K562 (cell line): ENCODE results near the gene PNPLA7. TPM values are rescaled to one million over a fixed set of nuclear protein-coding genes. Genes with fewer than 3 reads are reported as not detected.

Experiments used
- ATAC-seq: fragments of 200-7000 bp; cut with Tn5 transposase; 3 replicates; pipeline ENCODE4 v1.9.1; 2020; ENCODE audit warnings: moderate library complexity
- BruUV-seq: library from RNA; stranded (reverse); fragments of 400-500 nt; replicated peaks from 2 replicates; lab custom pipeline; 2021; lab: Mats Ljungman, UMichigan
- CTCF ChIA-PET: fragments of 300-600 bp; formaldehyde crosslinking; extraction: SDS; loops from one replicate; lab custom pipeline; 2021; ENCODE audit warnings: low intra/inter-chr PET ratio; lab: Yijun Ruan, JAX
- POLR2A ChIA-PET: fragments of 300-600, 350-650 bp; sonication (Branson Sonifier 250); formaldehyde crosslinking; extraction: SDS; loops from one replicate; lab custom pipeline; 2021; ENCODE audit warnings: antibody characterized with exemption, inconsistent platforms; lab: Yijun Ruan, JAX
- DNase-seq, 4 experiments: peaks; one replicate each; pipeline versions ENCODE4 v3.0.0 to v3.0.0-alpha.2; 2011 to 2018; ENCODE audit warnings: low spot score in 3 of 4, mixed read lengths in 3 of 4; ENCODE audit errors: extremely low read depth in 1 of 4
- FAIRE-seq: peaks from 2 replicates; lab custom pipeline; 2011; peaks lifted over from hg19 to GRCh38; lab: Jason Lieb, UNC
- H2AFZ ChIP-seq: 2 replicates; pipeline ENCODE4 v1.6.0; 2011; ENCODE audit warnings: low read depth, low read length, control low read depth, inconsistent platforms
- H3K27ac ChIP-seq: fragments of 200-600 bp; 3 replicates; pipeline ENCODE4 v1.8.0; 2011; ENCODE audit warnings: low read depth, mild to moderate bottlenecking, control low read depth, inconsistent platforms, low read length, moderate library complexity, mixed read lengths; ENCODE audit errors: extremely low read depth
- H3K27me3 ChIP-seq, 2 experiments: fragments of 300-600 bp in 1 of 2; 2 replicates in 1 of 2; 3 replicates in 1 of 2; pipeline versions ENCODE4 v1.6.0 to v1.8.0; 2011; ENCODE audit warnings: inconsistent platforms in 2 of 2, low read length in 2 of 2, mild to moderate bottlenecking in 1 of 2, mixed read lengths in 1 of 2, moderate library complexity in 1 of 2; ENCODE audit not compliant: control insufficient read depth in 2 of 2, insufficient read depth in 2 of 2
- H3K36me3 ChIP-seq: fragments of 300-600 bp; 3 replicates; pipeline ENCODE4 v1.8.0; 2011; ENCODE audit warnings: mild to moderate bottlenecking, low read length, inconsistent platforms; ENCODE audit not compliant: control insufficient read depth, insufficient read depth
- H3K4me1 ChIP-seq, 2 experiments: fragments of 200-600 bp in 1 of 2; replicated peaks in 1 of 2; 2 replicates in 1 of 2; 3 replicates in 1 of 2; pipeline versions ENCODE4 v1.5.1 to v1.8.0; 2011; ENCODE audit warnings: inconsistent platforms in 2 of 2, low read length in 2 of 2, mild to moderate bottlenecking in 1 of 2, mixed read lengths in 1 of 2, moderate library complexity in 1 of 2; ENCODE audit not compliant: control insufficient read depth in 2 of 2, insufficient read depth in 2 of 2
- H3K4me2 ChIP-seq: 2 replicates; pipeline ENCODE4 v1.6.1; 2011; ENCODE audit warnings: low read length, control low read depth, inconsistent platforms, mixed read lengths; ENCODE audit not compliant: insufficient read depth
- H3K4me3 ChIP-seq: fragments of 200-600 bp; sonication (generic), shearing (Covaris generic); 2 replicates; pipeline ENCODE4 v1.5.1; 2016; ENCODE audit warnings: control low read depth, inconsistent platforms
- H3K79me2 ChIP-seq: fragments of 200-600 bp; 3 replicates; pipeline ENCODE4 v1.8.0; 2011; ENCODE audit warnings: low read length, inconsistent platforms; ENCODE audit not compliant: control insufficient read depth, insufficient read depth
- H3K9ac ChIP-seq, 2 experiments: 2 replicates each; pipeline versions ENCODE4 v1.6.0 to v1.6.1; 2011; ENCODE audit warnings: low read depth in 2 of 2, low read length in 2 of 2, control low read depth in 1 of 2, inconsistent platforms in 1 of 2, mild to moderate bottlenecking in 1 of 2, mixed read lengths in 1 of 2; ENCODE audit not compliant: insufficient read depth in 1 of 2
- H3K9me1 ChIP-seq: one replicate; pipeline ENCODE4 v1.6.0; 2011; ENCODE audit warnings: inconsistent platforms, mild to moderate bottlenecking, low read length, moderate library complexity; ENCODE audit not compliant: control insufficient read depth, insufficient read depth
- H3K9me3 ChIP-seq: replicated peaks from 2 replicates; pipeline ENCODE4 v1.5.1; 2011; ENCODE audit warnings: low read depth, low read length, inconsistent platforms; ENCODE audit not compliant: control insufficient read depth, insufficient read depth
- H4K20me1 ChIP-seq: replicated peaks from 2 replicates; pipeline ENCODE4 v1.6.1; 2011; ENCODE audit warnings: low read length, inconsistent platforms, mixed read lengths; ENCODE audit not compliant: control insufficient read depth, insufficient read depth
- ATF1 ChIP-seq, 2 experiments: fragments of 450-650 bp in 1 of 2; IDR thresholded peaks; 2 replicates each; pipeline ENCODE4 v1.6.1; 2016; ENCODE audit warnings: missing compliant biosample characterization in 1 of 2, missing genetic modification characterization in 1 of 2
- ERF ChIP-seq: fragments of 450-650 bp; formaldehyde crosslinking; IDR thresholded peaks from 2 replicates; pipeline ENCODE4 v1.4.0; 2020; ENCODE audit warnings: mild to moderate bottlenecking, mixed read lengths
- FOXJ3 ChIP-seq: sonication (generic); formaldehyde crosslinking; IDR thresholded peaks from 2 replicates; pipeline ENCODE4 v1.4.0; 2020; ENCODE audit warnings: mild to moderate bottlenecking, missing genetic modification reagents
- FOXK1 ChIP-seq: sonication (generic); formaldehyde crosslinking; IDR thresholded peaks from 2 replicates; pipeline ENCODE4 v1.8.0; 2022; ENCODE audit warnings: missing genetic modification reagents, mild to moderate bottlenecking, borderline replicate concordance
- HDAC8 ChIP-seq: fragments of 450-650 bp; IDR thresholded peaks from 2 replicates; pipeline ENCODE4 v1.6.1; 2016; ENCODE audit warnings: mild to moderate bottlenecking, missing genetic modification characterization, moderate library complexity, missing compliant biosample characterization
- L3MBTL2 ChIP-seq: fragments of 450-650 bp; IDR thresholded peaks from 2 replicates; pipeline ENCODE4 v1.6.1; 2016; ENCODE audit warnings: mild to moderate bottlenecking, moderate library complexity
- MYNN ChIP-seq, 2 experiments: sonication (generic); formaldehyde crosslinking in 1 of 2; IDR thresholded peaks; 2 replicates each; pipeline versions ENCODE4 v1.5.0 to v1.6.1; 2016 to 2020; ENCODE audit warnings: antibody characterized with exemption in 1 of 2, missing genetic modification reagents in 1 of 2
- NR1H2 ChIP-seq: sonication (generic); formaldehyde crosslinking; IDR thresholded peaks from 2 replicates; pipeline ENCODE4 v1.4.0; 2020; ENCODE audit warnings: mild to moderate bottlenecking, missing genetic modification reagents
- SETDB1 ChIP-seq: IDR thresholded peaks from one replicate; pipeline ENCODE4 v1.6.1; 2012; ENCODE audit warnings: low read length, control low read depth, inconsistent platforms
- SRSF7 ChIP-seq: fragments of 200-400 bp; formaldehyde crosslinking; optimal IDR thresholded peaks from 2 replicates; pipeline ENCODE3; 2017; ENCODE audit warnings: mild to moderate bottlenecking, low read depth, low read length
- TGIF2 ChIP-seq: sonication (generic); formaldehyde crosslinking; IDR thresholded peaks from 2 replicates; pipeline ENCODE4 v1.8.1; 2022; ENCODE audit warnings: mild to moderate bottlenecking, missing genetic modification reagents, moderate library complexity
- ZBTB7A ChIP-seq: IDR thresholded peaks from 2 replicates; pipeline ENCODE4 v1.6.1; 2011; ENCODE audit warnings: low read depth, mild to moderate bottlenecking, low read length, moderate library complexity, borderline replicate concordance; ENCODE audit not compliant: control insufficient read depth
- ZNF561 ChIP-seq: fragments of 450-650 bp; formaldehyde crosslinking; conservative IDR thresholded peaks from 2 replicates; pipeline ENCODE4 v1.4.0; 2020; ENCODE audit warnings: mild to moderate bottlenecking, moderate library complexity
- WGBS: fragments of 100-300 bp; shearing (Covaris generic); methylation state at CpG from one replicate; pipeline ENCODE4 v1.1.6; 2016; ENCODE audit warnings: low coverage, mixed read lengths; ENCODE audit not compliant: insufficient coverage; ENCODE audit errors: missing lambda C conversion rate; 5-methylcytosine and 5-hydroxymethylcytosine counted together
- in situ Hi-C: fragments of 300-500 bp; cut with MboI; formaldehyde crosslinking; loops from 4 replicates; pipeline ENCODE4 v1.15.0; 2018; ENCODE audit warnings: inconsistent platforms, mixed read lengths
- intact Hi-C: fragments of 100-400 bp; cut with micrococcal nuclease; formaldehyde crosslinking; loops from 2 replicates; pipeline ENCODE4 v1.14.2; 2022
- polyA plus RNA-seq, 8 experiments: library from polyadenylated mRNA; depleted of rRNA in 4 of 8; stranded (reverse) in 5 of 8; unstranded in 3 of 8; fragments of >200 nt; fragmentation: Nextera tagmentation in 2 of 8; fragmentation: Illumina TruSeq in 1 of 8; extraction: Ambion mirVana in 2 of 8; extraction: Trizol in 1 of 8; gene quantifications; 2 replicates each; pipeline versions ENCODE4 v1.2.1 to v1.2.3, GENCODE V29; 2011 to 2014; ENCODE audit warnings: inconsistent platforms in 1 of 8, missing spikeins in 1 of 8
- total RNA-seq, 7 experiments: library from RNA; depleted of rRNA in 6 of 7; stranded (reverse); fragments of >200 nt in 6 of 7; fragmentation: Illumina TruSeq in 2 of 7; extraction: Trizol in 2 of 7; gene quantifications; 2 replicates each; pipeline versions ENCODE4 v1.2.1 to v1.2.3, GENCODE V29; 2011 to 2021; ENCODE audit warnings: low replicate concordance in 1 of 7
- TF ChIP-seq, protein P1 (sequence below): fragments of 250-450 bp; sonication (Bioruptor Pico); IDR thresholded peaks from 2 replicates; pipeline ENCODE4 v1.8.0; 2022; ENCODE audit warnings: moderate library complexity, mild to moderate bottlenecking, inconsistent platforms
- TF ChIP-seq, protein P2 (sequence below): sonication (generic); formaldehyde crosslinking; IDR thresholded peaks from 2 replicates; pipeline ENCODE4 v1.8.0; 2022; ENCODE audit warnings: mild to moderate bottlenecking, missing genetic modification reagents, borderline replicate concordance
- TF ChIP-seq, protein P3 (sequence below): fragments of 450-650 bp; formaldehyde crosslinking; IDR thresholded peaks from 2 replicates; pipeline ENCODE4 v1.4.0; 2022; ENCODE audit warnings: missing genetic modification characterization

The PNPLA7 gene
- total and polyA plus RNA-seq, 9 of the 15 experiments (the other 6 are each of a cell fraction or from before 2014, with no cell fraction given): 0.01 to 0.85 (median 0.19) TPM; not detected in 1

DNA sequence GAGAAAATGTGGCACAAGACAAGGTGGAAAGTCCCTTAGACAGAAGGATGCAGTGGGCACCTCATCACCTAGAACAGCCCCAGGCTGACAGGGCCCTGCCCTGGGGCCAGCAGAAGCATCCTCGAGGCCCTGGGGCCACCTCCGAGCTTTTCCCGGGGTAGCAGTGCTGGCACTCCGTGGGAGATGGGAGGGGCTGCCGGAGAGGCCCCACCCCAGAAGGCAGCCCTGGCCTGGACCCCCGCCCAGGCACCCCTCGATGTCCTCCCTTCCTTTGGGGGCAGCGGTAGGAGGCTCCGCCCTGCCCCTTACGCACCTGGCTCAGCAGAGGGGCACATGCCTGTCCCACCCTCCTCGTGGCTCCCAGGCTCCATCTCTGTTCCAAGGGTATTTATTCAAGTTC, 73.3 kb downstream of the PNPLA7 start:
- DNase-seq (no peak), FAIRE-seq (no peak), ATAC-seq (no peak)
- no TSS peak for BruUV-seq
- Histone ChIP-seq H3K4me1 (peaks cover 3 to 44% of the 10 kb centered on the region in 2 experiments), H3K9me1 (no peaks in the 10 kb centered on the region), H2AFZ (no peak overlapping the region), H3K4me3 (no peak overlapping the region), H4K20me1 (no peaks in the 10 kb centered on the region), H3K27me3 (no peaks in the 10 kb centered on the region)
- 58% methylated on average over 7 of the region's 11 CpGs for WGBS
- intact Hi-C loops: no loop called here
- POLR2A ChIA-PET: no interaction called here
- TF ChIP-seq NR1H2 (CRISPR knock-in tag): no peak
- no peak for TF ChIP-seq MYNN (IDR thresholded peaks at IDR 0.05)
- no peak for TF ChIP-seq MYNN (CRISPR knock-in tag; IDR thresholded peaks at IDR 0.05)
- TF ChIP-seq, protein P1, sequence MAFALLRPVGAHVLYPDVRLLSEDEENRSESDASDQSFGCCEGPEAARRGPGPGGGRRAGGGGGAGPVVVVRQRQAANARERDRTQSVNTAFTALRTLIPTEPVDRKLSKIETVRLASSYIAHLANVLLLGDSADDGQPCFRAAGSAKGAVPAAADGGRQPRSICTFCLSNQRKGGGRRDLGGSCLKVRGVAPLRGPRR (CRISPR knock-in tag): no peak
- no peak for TF ChIP-seq ERF
- no peak for TF ChIP-seq SRSF7
- no peak for TF ChIP-seq FOXK1 (CRISPR knock-in tag)
- TF ChIP-seq ZNF561 (CRISPR knock-in tag): no peak
- no peak for TF ChIP-seq HDAC8
- TF ChIP-seq, protein P2, sequence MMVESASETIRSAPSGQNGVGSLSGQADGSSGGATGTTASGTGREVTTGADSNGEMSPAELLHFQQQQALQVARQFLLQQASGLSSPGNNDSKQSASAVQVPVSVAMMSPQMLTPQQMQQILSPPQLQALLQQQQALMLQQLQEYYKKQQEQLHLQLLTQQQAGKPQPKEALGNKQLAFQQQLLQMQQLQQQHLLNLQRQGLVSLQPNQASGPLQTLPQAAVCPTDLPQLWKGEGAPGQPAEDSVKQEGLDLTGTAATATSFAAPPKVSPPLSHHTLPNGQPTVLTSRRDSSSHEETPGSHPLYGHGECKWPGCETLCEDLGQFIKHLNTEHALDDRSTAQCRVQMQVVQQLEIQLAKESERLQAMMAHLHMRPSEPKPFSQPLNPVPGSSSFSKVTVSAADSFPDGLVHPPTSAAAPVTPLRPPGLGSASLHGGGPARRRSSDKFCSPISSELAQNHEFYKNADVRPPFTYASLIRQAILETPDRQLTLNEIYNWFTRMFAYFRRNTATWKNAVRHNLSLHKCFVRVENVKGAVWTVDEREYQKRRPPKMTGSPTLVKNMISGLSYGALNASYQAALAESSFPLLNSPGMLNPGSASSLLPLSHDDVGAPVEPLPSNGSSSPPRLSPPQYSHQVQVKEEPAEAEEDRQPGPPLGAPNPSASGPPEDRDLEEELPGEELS (CRISPR knock-in tag): no peak
- TF ChIP-seq TGIF2 (CRISPR knock-in tag): no peak
- TF ChIP-seq FOXJ3 (CRISPR knock-in tag): no peak
- no peak for TF ChIP-seq ATF1 (CRISPR knock-in tag; IDR thresholded peaks at IDR 0.05)
- TF ChIP-seq ATF1 (tag; IDR thresholded peaks at IDR 0.05): no peak
- no peak for TF ChIP-seq L3MBTL2
- TF ChIP-seq, protein P3, sequence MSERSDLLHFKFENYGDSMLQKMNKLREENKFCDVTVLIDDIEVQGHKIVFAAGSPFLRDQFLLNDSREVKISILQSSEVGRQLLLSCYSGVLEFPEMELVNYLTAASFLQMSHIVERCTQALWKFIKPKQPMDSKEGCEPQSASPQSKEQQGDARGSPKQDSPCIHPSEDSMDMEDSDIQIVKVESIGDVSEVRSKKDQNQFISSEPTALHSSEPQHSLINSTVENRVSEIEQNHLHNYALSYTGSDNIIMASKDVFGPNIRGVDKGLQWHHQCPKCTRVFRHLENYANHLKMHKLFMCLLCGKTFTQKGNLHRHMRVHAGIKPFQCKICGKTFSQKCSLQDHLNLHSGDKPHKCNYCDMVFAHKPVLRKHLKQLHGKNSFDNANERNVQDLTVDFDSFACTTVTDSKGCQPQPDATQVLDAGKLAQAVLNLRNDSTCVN (CRISPR knock-in tag): no peak
- no peak for TF ChIP-seq ZBTB7A
- no peak for TF ChIP-seq SETDB1
- TF ChIP-seq, all 486 proteins: peak for 0
- Histone ChIP-seq H3K27ac (no peak overlapping the region), H3K9ac (no peak overlapping the region), H3K9me3 (peaks cover 10% of the 10 kb centered on the region), H3K79me2 (no peaks in the 10 kb centered on the region), H3K36me3 (no peaks in the 10 kb centered on the region), H3K4me2 (no peak overlapping the region)
- CTCF ChIA-PET: no interaction called here
- in situ Hi-C loops: no loop called here
